IMR-90 (cell line): ENCODE measurements around the gene CDADC1. TPM values are rescaled to one million over a fixed set of nuclear protein-coding genes. Genes with fewer than 3 reads are reported as not detected.

Experiments
- ATAC-seq: fragments of 200-7000 bp; cut with Tn5 transposase; 2 replicates; pipeline ENCODE4 v1.9.1; 2020; ENCODE audit warnings: low read depth, mild to moderate bottlenecking, moderate library complexity
- BruUV-seq: library from RNA; stranded (reverse); fragments of 400-500 nt; replicated peaks from 2 replicates; lab custom pipeline; 2021; lab: Mats Ljungman, UMichigan
- CTCF ChIA-PET: fragments of 300-600 bp; formaldehyde crosslinking; extraction: SDS; loops from one replicate; lab custom pipeline; 2021; ENCODE audit warnings: antibody characterized with exemption; lab: Yijun Ruan, JAX
- POLR2A ChIA-PET: fragments of 300-600 bp; sonication (Branson Sonifier 250); formaldehyde crosslinking; loops from one replicate; lab custom pipeline; 2022; ENCODE audit warnings: antibody characterized with exemption; ENCODE audit not compliant: unreplicated experiment; lab: Charles Lee
- DNase-seq: peaks from one replicate; pipeline ENCODE4 v3.0.0; 2013
- H2AFZ ChIP-seq: replicated peaks from 2 replicates; pipeline ENCODE3; 2013; ENCODE audit warnings: low read length, mild to moderate bottlenecking; ENCODE audit not compliant: poor library complexity
- H2AK5ac ChIP-seq: 2 replicates; pipeline ENCODE4 v1.6.1; 2013; ENCODE audit warnings: low read depth, low read length, inconsistent platforms
- H2AK9ac ChIP-seq: replicated peaks from 2 replicates; pipeline ENCODE3; 2013; ENCODE audit warnings: mild to moderate bottlenecking, low read depth, low read length, moderate library complexity; ENCODE audit not compliant: poor library complexity
- H2BK120ac ChIP-seq: 2 replicates; pipeline ENCODE4 v1.6.1; 2013; ENCODE audit warnings: low read depth, low read length, inconsistent platforms
- H2BK15ac ChIP-seq: 3 replicates; pipeline ENCODE4 v1.6.1; 2013; ENCODE audit warnings: low read depth, low read length, inconsistent platforms
- H2BK20ac ChIP-seq: 2 replicates; pipeline ENCODE4 v1.6.1; 2013; ENCODE audit warnings: low read depth, mild to moderate bottlenecking, inconsistent platforms, low read length, moderate library complexity
- H2BK5ac ChIP-seq: 2 replicates; pipeline ENCODE4 v1.6.1; 2013; ENCODE audit warnings: mild to moderate bottlenecking, low read depth, low read length, inconsistent platforms; ENCODE audit not compliant: poor library complexity, severe bottlenecking
- H3K14ac ChIP-seq: replicated peaks from 2 replicates; pipeline ENCODE4 v1.6.1; 2013; ENCODE audit warnings: low read depth, low read length, inconsistent platforms
- H3K18ac ChIP-seq: 2 replicates; pipeline ENCODE4 v1.6.1; 2013; ENCODE audit warnings: low read depth, low read length, control low read depth
- H3K23ac ChIP-seq: 2 replicates; pipeline ENCODE4 v1.6.1; 2013; ENCODE audit warnings: low read depth, low read length, inconsistent platforms
- H3K27ac ChIP-seq: 2 replicates; pipeline ENCODE4 v1.5.1; 2013; ENCODE audit warnings: mild to moderate bottlenecking, control low read depth, low read length; ENCODE audit not compliant: insufficient read depth
- H3K27me3 ChIP-seq: 2 replicates; pipeline ENCODE4 v1.6.1; 2013; ENCODE audit warnings: low read length; ENCODE audit not compliant: control insufficient read depth, insufficient read depth
- H3K36me3 ChIP-seq: 2 replicates; pipeline ENCODE4 v1.6.1; 2013; ENCODE audit warnings: low read length, mixed read lengths; ENCODE audit not compliant: control insufficient read depth, insufficient read depth
- H3K4ac ChIP-seq: 2 replicates; pipeline ENCODE4 v1.6.1; 2013; ENCODE audit warnings: low read depth, low read length, inconsistent platforms
- H3K4me1 ChIP-seq: 2 replicates; pipeline ENCODE4 v1.6.1; 2013; ENCODE audit warnings: low read length, mixed read lengths; ENCODE audit not compliant: control insufficient read depth, insufficient read depth
- H3K4me2 ChIP-seq: 2 replicates; pipeline ENCODE4 v1.6.1; 2013; ENCODE audit warnings: low read depth, mild to moderate bottlenecking, control low read depth, low read length, moderate library complexity
- H3K4me3 ChIP-seq: 2 replicates; pipeline ENCODE4 v1.5.1; 2013; ENCODE audit warnings: low read depth, mild to moderate bottlenecking, control low read depth, low read length, moderate library complexity; ENCODE audit not compliant: insufficient read depth
- H3K56ac ChIP-seq: 2 replicates; pipeline ENCODE4 v1.6.1; 2013; ENCODE audit warnings: low read length, inconsistent platforms; ENCODE audit not compliant: insufficient read depth; ENCODE audit errors: extremely low read depth
- H3K79me1 ChIP-seq, 2 experiments: 2 replicates each; pipeline ENCODE4 v1.6.1; 2013; ENCODE audit warnings: low read length in 2 of 2, inconsistent platforms in 1 of 2, low read depth in 1 of 2
- H3K9ac ChIP-seq: 2 replicates; pipeline ENCODE4 v1.6.1; 2013; ENCODE audit warnings: low read depth, low read length, control low read depth
- H3K9me1 ChIP-seq: 2 replicates; pipeline ENCODE4 v1.6.1; 2013; ENCODE audit warnings: low read length, inconsistent platforms; ENCODE audit not compliant: insufficient read depth
- H3K9me3 ChIP-seq: 2 replicates; pipeline ENCODE4 v1.6.1; 2013; ENCODE audit warnings: low read length; ENCODE audit not compliant: control insufficient read depth, insufficient read depth
- H4K20me1 ChIP-seq: 2 replicates; pipeline ENCODE4 v1.6.1; 2013; ENCODE audit warnings: low read length, inconsistent platforms; ENCODE audit not compliant: insufficient read depth
- H4K5ac ChIP-seq: 2 replicates; pipeline ENCODE4 v1.6.1; 2013; ENCODE audit warnings: mild to moderate bottlenecking, low read depth, low read length, control low read depth
- H4K8ac ChIP-seq, 2 experiments: 2 replicates each; pipeline ENCODE4 v1.6.1; 2013; ENCODE audit warnings: low read depth in 2 of 2, low read length in 2 of 2, control low read depth in 1 of 2, inconsistent platforms in 1 of 2
- H4K91ac ChIP-seq: 2 replicates; pipeline ENCODE4 v1.6.1; 2013; ENCODE audit warnings: low read depth, low read length, inconsistent platforms; ENCODE audit not compliant: insufficient read depth
- BHLHE40 ChIP-seq: fragments of 150-350 bp; IDR thresholded peaks from 2 replicates; pipeline ENCODE4 v1.6.1; 2016; ENCODE audit warnings: mild to moderate bottlenecking, low read depth, low read length
- CEBPB ChIP-seq: IDR thresholded peaks from 2 replicates; pipeline ENCODE4 v1.6.1; 2012; ENCODE audit warnings: low read depth, low read length, improper control_type of control experiment
- CHD1 ChIP-seq: IDR thresholded peaks from 2 replicates; pipeline ENCODE4 v1.6.1; 2012; ENCODE audit warnings: low read depth, low read length, improper control_type of control experiment
- CTCF ChIP-seq: conservative IDR thresholded peaks from 2 replicates; pipeline ENCODE4 v1.5.1; 2012; ENCODE audit warnings: mild to moderate bottlenecking, low read depth, low read length, improper control_type of control experiment
- ELK1 ChIP-seq: fragments of 150-350 bp; IDR thresholded peaks from 2 replicates; pipeline ENCODE4 v1.6.1; 2016; ENCODE audit warnings: low read depth, mild to moderate bottlenecking, low read length, moderate library complexity, borderline replicate concordance
- FOS ChIP-seq: fragments of 150-350 bp; IDR thresholded peaks from 2 replicates; pipeline ENCODE4 v1.6.1; 2016; ENCODE audit warnings: low read depth, low read length
- MAZ ChIP-seq: IDR thresholded peaks from 2 replicates; pipeline ENCODE4 v1.6.1; 2012; ENCODE audit warnings: low read depth, mild to moderate bottlenecking, low read length, improper control_type of control experiment, moderate library complexity, borderline replicate concordance
- MXI1 ChIP-seq: IDR thresholded peaks from 2 replicates; pipeline ENCODE4 v1.6.1; 2012; ENCODE audit warnings: low read depth, mild to moderate bottlenecking, low read length, moderate library complexity, borderline replicate concordance
- NFE2L2 ChIP-seq: fragments of 150-350 bp; IDR thresholded peaks from 2 replicates; pipeline ENCODE4 v1.6.1; 2016; ENCODE audit warnings: low read depth, mild to moderate bottlenecking, low read length
- POLR2A ChIP-seq: IDR thresholded peaks from 2 replicates; pipeline ENCODE4 v1.6.1; 2012; ENCODE audit warnings: mild to moderate bottlenecking, low read depth, low read length
- RAD21 ChIP-seq: IDR thresholded peaks from 2 replicates; pipeline ENCODE4 v1.6.1; 2012; ENCODE audit warnings: low read length, improper control_type of control experiment
- RCOR1 ChIP-seq: IDR thresholded peaks from 2 replicates; pipeline ENCODE4 v1.6.1; 2012; ENCODE audit warnings: mild to moderate bottlenecking, low read length, improper control_type of control experiment; ENCODE audit not compliant: insufficient replicate concordance
- RFX5 ChIP-seq: IDR thresholded peaks from 2 replicates; pipeline ENCODE4 v1.8.0; 2012; ENCODE audit warnings: low read depth, mild to moderate bottlenecking, low read length, moderate library complexity
- SMC3 ChIP-seq: fragments of 150-350 bp; IDR thresholded peaks from 2 replicates; pipeline ENCODE4 v1.6.1; 2016; ENCODE audit warnings: low read depth, mild to moderate bottlenecking, antibody characterized with exemption, low read length, moderate library complexity
- USF2 ChIP-seq: fragments of 150-350 bp; IDR thresholded peaks from 2 replicates; pipeline ENCODE4 v1.6.1; 2017; ENCODE audit warnings: mild to moderate bottlenecking, antibody characterized with exemption, low read length, low read depth
- WGBS, 2 experiments: methylation state at CpG; one replicate each; pipeline versions ENCODE4 v1.1.5 to v1.1.7; 2013; ENCODE audit warnings: missing lambda C conversion rate in 2 of 2; ENCODE audit not compliant: insufficient read length in 1 of 2; ENCODE audit errors: extremely low coverage in 2 of 2; 5-methylcytosine and 5-hydroxymethylcytosine counted together
- dilution Hi-C: fragments of 300-500 bp; cut with HindIII; formaldehyde crosslinking; loops from one replicate; pipeline ENCODE4 v1.14.3; 2018; ENCODE audit warnings: low sequenced_read_pairs; ENCODE audit not compliant: unreplicated experiment
- in situ Hi-C: fragments of 300-500 bp; cut with MboI; formaldehyde crosslinking; loops from 3 replicates; pipeline ENCODE4 v1.14.3; 2019; ENCODE audit warnings: low sequenced_read_pairs, inconsistent platforms, mixed read lengths
- intact Hi-C: fragments of 100-400 bp; cut with micrococcal nuclease; formaldehyde crosslinking; loops from 2 replicates; pipeline ENCODE4 v1.10.0; 2022
- polyA plus RNA-seq, 3 experiments: library from polyadenylated mRNA; depleted of rRNA; stranded (reverse); fragments of >200 nt; gene quantifications; 2 replicates each; pipeline ENCODE4 v1.2.3, GENCODE V29; 2012; ENCODE audit warnings: low replicate concordance in 1 of 3
- total RNA-seq: library from RNA; depleted of rRNA; stranded (reverse); fragments of >200 nt; gene quantifications from 2 replicates; pipeline ENCODE4 v1.2.3, GENCODE V29; 2012

CDADC1 gene
- total and polyA plus RNA-seq, 2 of the 4 experiments (the other 2 are of a cell fraction): 0.54 to 2.6 TPM

- Histone ChIP-seq H3K23ac (no peak overlapping the region), H3K4me2 (no peak overlapping the region), H3K36me3 (peaks cover 3% of the 10 kb centered on the region; the same call in 1 of the 2 replicates), H3K14ac (no peak overlapping the region), H2AFZ (no peak overlapping the region), H2BK20ac (peak overlapping the region; percentile 18; the same call in 1 of the 2 replicates), H3K4me1 (peaks cover 15% of the 10 kb centered on the region), H4K91ac (no peak overlapping the region), H3K27ac (no peak overlapping the region), H4K8ac (no peak overlapping the region), H3K79me1 (peaks cover 0 to 4% of the 10 kb centered on the region in 2 experiments; a peak in 1 of 4 replicates), H3K4me3 (no peak overlapping the region), H3K9ac (no peak overlapping the region), H2BK5ac (no peak overlapping the region), H4K5ac (no peak overlapping the region), H4K20me1 (no peaks in the 10 kb centered on the region), H3K9me3 (no peaks in the 10 kb centered on the region), H2BK15ac (no peak overlapping the region), H3K27me3 (no peaks in the 10 kb centered on the region), H2AK5ac (peak overlapping the region; percentile 8; the same call in 1 of the 2 replicates), H2AK9ac (peak overlapping the region; percentile 44), H3K9me1 (peaks cover 25% of the 10 kb centered on the region), H2BK120ac (peak overlapping the region; percentile 3; the same call in 1 of the 2 replicates), H3K18ac (no peak overlapping the region), H3K56ac (no peak overlapping the region), H3K4ac (peak overlapping the region; percentile 18; the same call in 1 of the 2 replicates)
- in situ Hi-C loops: loop anchor here (5.0 kb wide), 1 partner anchor 136 kb away; the partner anchor contains the start of genes CAB39L and SETDB2
- ChIA-PET CTCF (no interaction called here), POLR2A (no interaction called here)
- intact Hi-C loops: no loop called here
- DNase-seq: no peak
- BruUV-seq: no TSS peak
- WGBS, 2 experiments: 69% methylated on average over 6 of the region's 15 CpGs; no CpG with 5 or more reads in 1 of the 2 experiments
- dilution Hi-C loops: no loop called here
- no peak for ATAC-seq
- TF ChIP-seq RCOR1: no peak
- TF ChIP-seq FOS: no peak
- TF ChIP-seq CTCF: no peak
- no peak for TF ChIP-seq BHLHE40
- no peak for TF ChIP-seq NFE2L2
- no peak for TF ChIP-seq CEBPB
- TF ChIP-seq MXI1: no peak
- TF ChIP-seq POLR2A: no peak
- no peak for TF ChIP-seq SMC3
- TF ChIP-seq MAZ: no peak
- no peak for TF ChIP-seq USF2
- no peak for TF ChIP-seq ELK1
- TF ChIP-seq RAD21: no peak
- TF ChIP-seq RFX5: no peak
- no peak for TF ChIP-seq CHD1
These were observed 58.2 kb downstream of the CDADC1 start for GRCh38 chr13:49305792-49306425.
